NCI-H460 (cell line): ENCODE results near the gene GSTO1. TPM values are rescaled to one million over a fixed set of nuclear protein-coding genes. Genes with fewer than 3 reads are reported as not detected.
A peak's percentile ranks its signal among the peaks of the same experiment; 100 is the strongest.
"Not testable (repeated sequence)": the region's sequence is repeated elsewhere in the genome, so short reads cannot be mapped to it uniquely, and the experiment has no call there.

Experiments used
- DNase-seq: peaks from one replicate; pipeline ENCODE4 v3.0.0-alpha.2; 2016; ENCODE audit warnings: low read depth; ENCODE audit errors: extremely low read depth
- total RNA-seq: library from RNA; depleted of rRNA; stranded (reverse); fragments of >200 nt; shearing (Covaris generic); gene quantifications from 2 replicates; pipeline ENCODE4 v1.2.3, GENCODE V29; 2014

The GSTO1 gene
- total RNA-seq, 1 experiment from 2014 or later, result 212 TPM

DNA sequence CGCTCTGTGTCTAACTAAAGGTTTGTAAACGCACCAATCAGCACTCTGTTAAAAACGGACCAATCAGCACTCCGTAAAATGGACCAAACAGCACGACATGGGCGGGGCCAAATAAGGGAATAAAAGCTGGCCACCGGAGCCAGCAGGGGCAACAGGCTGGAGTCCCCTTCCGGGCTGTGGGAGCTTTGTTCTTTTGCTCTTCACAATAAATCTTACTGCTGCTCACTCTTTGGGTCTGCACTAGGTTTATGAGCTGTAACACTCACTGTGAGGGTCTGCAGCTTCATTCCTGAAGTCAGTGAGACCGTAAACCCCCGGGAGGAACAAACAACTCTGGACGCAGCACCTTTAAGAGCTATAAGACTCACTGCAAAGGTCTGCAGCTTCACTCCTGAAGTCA lies 5.8 kb upstream of the GSTO1 start:
- not testable (repeated sequence) for DNase-seq

DNA sequence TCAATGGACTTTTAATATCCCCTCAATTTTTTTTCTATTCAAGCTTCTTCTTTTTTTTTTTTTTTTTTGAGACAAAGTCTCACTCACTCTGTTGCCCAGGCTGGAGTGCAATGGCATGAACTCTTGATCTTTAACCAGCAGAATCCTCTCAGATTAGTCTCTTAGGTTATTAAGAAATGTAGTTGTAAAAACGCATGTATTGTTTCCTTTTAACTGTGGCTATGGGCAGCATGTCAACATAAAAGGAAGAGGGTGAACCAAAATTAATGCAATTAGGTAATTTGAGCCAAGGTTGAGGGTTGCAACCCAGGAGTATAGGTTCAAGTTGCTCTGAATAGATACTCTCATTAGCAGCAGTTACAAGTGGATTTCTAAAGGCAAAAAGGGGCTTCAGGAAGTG lies 4.3 kb upstream of the GSTO1 start:
- no peak for DNase-seq

DNA sequence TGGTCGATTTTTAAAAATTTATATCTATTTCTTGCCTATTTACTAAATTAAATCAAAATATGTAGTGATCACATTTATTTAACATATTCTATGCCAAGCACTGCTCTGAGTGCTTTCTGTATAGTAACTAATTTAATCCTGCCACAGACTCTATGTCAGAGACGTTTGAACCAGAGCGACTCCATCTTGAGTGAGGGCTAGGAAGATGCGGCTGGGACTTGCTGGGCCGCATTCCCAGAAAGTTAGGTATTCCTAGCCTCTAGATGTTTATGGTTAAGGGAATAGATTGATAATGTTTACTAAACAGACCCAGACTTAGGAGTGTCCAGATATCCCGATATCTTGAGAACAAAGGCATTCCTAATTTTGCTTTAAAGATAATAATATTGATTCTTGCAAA lies 3.2 kb upstream of the GSTO1 start:
- no peak for DNase-seq

- no peak for DNase-seq
Measured at GRCh38 chr10:104252368-104252767, 2.3 kb upstream of the GSTO1 start.

- no peak for DNase-seq
Measured at GRCh38 chr10:104253106-104253505, 1.6 kb upstream of the GSTO1 start.

- DNase-seq, result no peak
Measured at GRCh38 chr10:104253606-104254410, 884 bp upstream of the GSTO1 start.

- peak; percentile 41 for DNase-seq
Measured at GRCh38 chr10:104255311-104255981, 754 bp downstream of the GSTO1 start.

- DNase-seq, result no peak
Measured at GRCh38 chr10:104256335-104256961, 1.8 kb downstream of the GSTO1 start.

- DNase-seq, result no peak
Measured at GRCh38 chr10:104257235-104257634, 2.5 kb downstream of the GSTO1 start.

DNA sequence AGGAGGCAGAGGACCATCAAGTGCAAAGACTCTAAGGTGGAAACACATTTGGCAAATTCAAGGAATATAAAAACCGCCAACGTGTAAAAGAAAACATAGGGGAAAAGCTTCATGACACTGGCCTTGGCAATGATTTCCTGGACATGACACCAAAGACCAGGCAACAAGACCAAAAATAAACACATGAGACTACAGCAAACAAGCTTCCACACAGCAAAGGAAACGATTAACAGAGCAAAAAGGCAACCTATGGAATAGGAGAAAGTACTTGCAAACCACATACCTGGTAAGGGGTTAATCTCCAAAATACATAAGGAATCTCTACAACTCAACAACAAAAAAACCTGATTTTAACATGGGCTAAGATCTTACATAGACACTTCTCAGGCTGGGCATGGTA lies 3.5 kb downstream of the GSTO1 start:
- no peak for DNase-seq

GRCh38 chr10:104259456-104259855 lies 4.8 kb downstream of the GSTO1 start:
- DNase-seq, result no peak

DNA sequence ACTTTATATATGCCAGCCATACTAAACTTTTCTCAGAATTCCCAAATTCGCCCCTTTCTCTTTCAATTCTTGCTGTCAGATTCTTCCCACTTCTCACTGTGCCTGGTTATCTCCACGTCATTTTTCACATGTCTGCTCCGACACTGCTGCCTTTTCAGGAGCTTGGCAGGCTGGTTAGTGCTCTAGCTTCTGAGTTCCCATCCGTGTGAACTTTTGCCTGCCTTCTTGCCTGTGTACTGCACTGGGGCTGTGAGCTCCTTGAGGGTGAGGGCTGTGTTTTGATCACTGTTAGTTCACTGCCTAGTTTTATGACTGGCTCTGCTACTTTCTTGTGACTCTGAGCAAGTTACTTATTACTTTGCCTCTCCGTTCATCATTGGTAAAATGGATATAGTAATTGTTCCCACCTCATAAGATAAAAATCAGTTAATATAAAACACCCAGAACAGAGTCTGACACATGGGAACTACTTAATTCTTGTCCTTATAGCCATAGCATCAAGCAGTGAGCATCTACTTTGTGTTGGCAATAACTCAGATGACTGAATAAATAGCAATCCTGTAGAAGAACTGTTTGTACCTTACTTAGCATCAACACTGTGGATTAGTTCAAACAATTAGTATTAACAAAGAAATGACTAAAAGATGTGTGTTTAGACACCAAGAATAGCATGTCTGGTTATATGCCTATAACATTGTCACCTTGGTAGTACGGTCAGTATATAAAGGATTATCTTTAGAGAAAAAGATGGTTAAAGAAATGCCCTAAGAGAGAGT lies 5.5 kb downstream of the GSTO1 start:
- DNase-seq, result no peak

DNA sequence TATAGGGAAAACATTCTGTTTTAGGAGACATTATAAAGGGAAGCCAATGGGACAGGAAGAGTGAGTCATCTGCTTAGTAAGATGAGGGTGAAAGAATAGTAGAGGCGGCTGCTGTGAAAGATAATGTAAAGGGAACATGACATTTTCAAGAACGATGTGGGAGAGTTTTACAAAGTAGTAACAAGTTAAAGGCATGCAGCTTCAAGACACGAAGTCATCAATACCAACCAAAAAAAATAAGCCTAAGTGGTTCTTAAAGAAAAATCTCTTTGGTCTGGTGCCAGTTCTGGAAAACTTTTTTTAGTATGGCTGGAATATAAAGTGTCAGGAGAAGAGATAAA lies 6.1 kb downstream of the GSTO1 start:
- no peak for DNase-seq

DNA sequence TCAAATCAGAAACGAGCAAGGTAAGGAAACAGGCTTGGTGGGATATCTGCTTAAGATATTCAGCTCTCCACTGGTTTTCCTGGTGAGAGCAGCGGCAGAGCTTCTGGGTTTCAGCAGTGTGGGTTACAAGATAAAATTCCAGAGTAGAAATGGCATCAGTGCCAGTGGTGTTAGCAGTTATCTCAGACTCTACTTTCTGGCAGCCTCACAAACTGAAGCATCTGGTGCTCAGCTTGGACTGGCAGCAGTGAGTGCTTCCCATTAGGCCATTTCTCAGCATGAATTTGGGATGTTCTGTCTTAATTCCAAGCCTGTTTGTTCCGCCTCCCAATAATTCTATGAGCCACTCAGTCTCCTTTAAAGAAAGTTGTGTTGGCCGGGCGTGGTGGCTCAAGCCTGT lies 7.4 kb downstream of the GSTO1 start:
- no peak for DNase-seq

- no peak for DNase-seq
Measured at GRCh38 chr10:104264783-104265182, 10.1 kb downstream of the GSTO1 start.

- no peak for DNase-seq
Measured at GRCh38 chr10:104267721-104268404, 13.2 kb downstream of the GSTO1 start.

GRCh38 chr10:104268405-104268712 lies 13.7 kb downstream of the GSTO1 start:
- no peak for DNase-seq

GRCh38 chr10:104268713-104269645 lies 14.3 kb downstream of the GSTO1 start, which contains the start of gene GSTO2:
TSS of gene GSTO2 (plus strand) at chr10:104269184. CDS start at chr10:104274916, 5,732 bp downstream.
- DNase-seq, result peak; percentile 99

GRCh38 chr10:104273286-104273685 lies 18.6 kb downstream of the GSTO1 start:
- DNase-seq, result no peak
